Keratinocyte (primary cell): ENCODE results near the gene GAB1. TPM values are rescaled to one million over a fixed set of nuclear protein-coding genes. Genes with fewer than 3 reads are reported as not detected.

Experiments used
- DNase-seq: peaks from one replicate; pipeline ENCODE4 v3.0.0-alpha.2; 2011; ENCODE audit warnings: low read depth, missing footprints, low spot score
- FAIRE-seq: peaks from 2 replicates; lab custom pipeline; 2011; peaks lifted over from hg19 to GRCh38; lab: Jason Lieb, UNC
- H2AFZ ChIP-seq: 2 replicates; pipeline ENCODE4 v1.6.0; 2012; ENCODE audit warnings: low read length, control low read depth, inconsistent platforms; ENCODE audit not compliant: control insufficient read depth
- H3K27ac ChIP-seq: 2 replicates; pipeline ENCODE4 v1.5.1; 2011; ENCODE audit warnings: low read length; ENCODE audit not compliant: control insufficient read depth, insufficient read depth
- H3K27me3 ChIP-seq: 3 replicates; pipeline ENCODE4 v1.6.0; 2011; ENCODE audit warnings: low read length; ENCODE audit not compliant: control insufficient read depth, insufficient read depth; ENCODE audit errors: extremely low read depth
- H3K36me3 ChIP-seq, 2 experiments: 2 replicates in 1 of 2; 3 replicates in 1 of 2; pipeline ENCODE4 v1.5.1; 2011; ENCODE audit warnings: low read length in 2 of 2, mild to moderate bottlenecking in 1 of 2; ENCODE audit not compliant: control insufficient read depth in 2 of 2, insufficient read depth in 2 of 2; ENCODE audit errors: extremely low read depth in 1 of 2
- H3K4me1 ChIP-seq: 3 replicates; pipeline ENCODE4 v1.5.1; 2011; ENCODE audit warnings: low read length; ENCODE audit not compliant: control insufficient read depth, insufficient read depth; ENCODE audit errors: extremely low read depth
- H3K4me2 ChIP-seq: 3 replicates; pipeline ENCODE4 v1.6.0; 2011; ENCODE audit warnings: low read depth, low read length; ENCODE audit not compliant: control insufficient read depth, insufficient read depth; ENCODE audit errors: extremely low read depth
- H3K4me3 ChIP-seq, 3 experiments: fragments of 200-600 bp in 1 of 3; sonication (generic) in 1 of 3; 2 replicates in 2 of 3; 3 replicates in 1 of 3; pipeline ENCODE4 v1.5.1; 2011 to 2016; ENCODE audit warnings: low read length in 3 of 3, mild to moderate bottlenecking in 3 of 3, control low read depth in 2 of 3, inconsistent platforms in 1 of 3, low read depth in 1 of 3, mixed read lengths in 1 of 3, mixed run types in 1 of 3, moderate library complexity in 1 of 3; ENCODE audit not compliant: control insufficient read depth in 2 of 3, insufficient read depth in 2 of 3; ENCODE audit errors: extremely low read depth in 1 of 3
- H3K79me2 ChIP-seq: 2 replicates; pipeline ENCODE4 v1.6.0; 2012; ENCODE audit warnings: low read length; ENCODE audit not compliant: control insufficient read depth, insufficient read depth
- H3K9ac ChIP-seq: 3 replicates; pipeline ENCODE4 v1.6.0; 2011; ENCODE audit warnings: low read length; ENCODE audit not compliant: control insufficient read depth, insufficient read depth; ENCODE audit errors: extremely low read depth
- H3K9me1 ChIP-seq: 3 replicates; pipeline ENCODE4 v1.6.0; 2011; ENCODE audit warnings: low read length; ENCODE audit not compliant: control insufficient read depth, insufficient read depth; ENCODE audit errors: extremely low read depth
- H3K9me3 ChIP-seq: 2 replicates; pipeline ENCODE4 v1.5.1; 2012; ENCODE audit warnings: low read depth, low read length; ENCODE audit not compliant: control insufficient read depth
- H4K20me1 ChIP-seq: 3 replicates; pipeline ENCODE4 v1.6.0; 2011; ENCODE audit warnings: low read length; ENCODE audit not compliant: control insufficient read depth, insufficient read depth; ENCODE audit errors: extremely low read depth
- CTCF ChIP-seq, 3 experiments: IDR thresholded peaks in 1 of 3; conservative IDR thresholded peaks in 1 of 3; optimal IDR thresholded peaks in 1 of 3; 2 replicates in 2 of 3; 3 replicates in 1 of 3; pipeline versions ENCODE3 to v1.5.1; 2011; ENCODE audit warnings: low read length in 3 of 3, mild to moderate bottlenecking in 3 of 3, moderate library complexity in 2 of 3, control low read depth in 1 of 3, inconsistent platforms in 1 of 3; ENCODE audit not compliant: insufficient read depth in 2 of 3; ENCODE audit errors: extremely low read depth in 1 of 3
- EZH2 ChIP-seq: IDR thresholded peaks from one replicate; pipeline ENCODE4 v1.6.1; 2012; ENCODE audit warnings: inconsistent platforms, mild to moderate bottlenecking, low read length, moderate library complexity
- dilution Hi-C: fragments of 300-500 bp; cut with MboI; formaldehyde crosslinking; loops from one replicate; pipeline ENCODE4 v1.7.0; 2020; ENCODE audit warnings: low sequenced_read_pairs; ENCODE audit not compliant: extremely low pct_ligation_motif_present
- polyA plus RNA-seq, 5 experiments: library from polyadenylated mRNA; depleted of rRNA in 3 of 5; stranded (reverse) in 3 of 5; stranded (forward) in 1 of 5; unstranded in 1 of 5; fragments of >200 nt; gene quantifications; 1 replicate in 1 of 5; 2 replicates in 3 of 5; 3 replicates in 1 of 5; pipeline versions ENCODE4 v1.2.1 to v1.2.3, GENCODE V29; 2011 to 2012; ENCODE audit warnings: missing spikeins in 2 of 5, low read depth in 1 of 5, low replicate concordance in 1 of 5

Gene GAB1
- polyA plus RNA-seq, 1 donor (not counting 4 experiments of a cell fraction or from before 2014, with no cell fraction given): 11.0 TPM

GRCh38 chr4:143486314-143486713, 149.6 kb downstream of the GAB1 start:
- Histone ChIP-seq H3K27me3 (no peaks in the 10 kb centered on the region), H4K20me1 (no peaks in the 10 kb centered on the region), H3K4me3 (no peak overlapping the region), H3K9me3 (no peaks in the 10 kb centered on the region), H2AFZ (no peak overlapping the region), H3K36me3 (no peaks in the 10 kb centered on the region), H3K9ac (no peak overlapping the region), H3K79me2 (no peaks in the 10 kb centered on the region), H3K9me1 (no peaks in the 10 kb centered on the region), H3K4me1 (no peaks in the 10 kb centered on the region), H3K4me2 (no peak overlapping the region), H3K27ac (no peak overlapping the region)
- dilution Hi-C loops: no loop called here
- no peak for FAIRE-seq
- TF ChIP-seq CTCF (optimal IDR thresholded peaks at IDR 0.05 in 1 of 3, IDR thresholded peaks at IDR 0.05 in 1 of 3, conservative IDR thresholded peaks at IDR 0.05 in 1 of 3; ENCODE audit: extremely low read depth in 1 of 3, insufficient read depth in 2 of 3, low read length in 3 of 3): no peak
- no peak for TF ChIP-seq EZH2
- DNase-seq: no peak

GRCh38 chr4:143488687-143489086, 152.0 kb downstream of the GAB1 start:
- Histone ChIP-seq H3K79me2 (no peaks in the 10 kb centered on the region), H3K36me3 (no peaks in the 10 kb centered on the region), H3K9me3 (no peaks in the 10 kb centered on the region), H3K9ac (no peak overlapping the region), H3K9me1 (no peaks in the 10 kb centered on the region), H3K27ac (no peak overlapping the region), H3K4me3 (no peak overlapping the region), H2AFZ (no peak overlapping the region), H4K20me1 (no peaks in the 10 kb centered on the region), H3K27me3 (no peaks in the 10 kb centered on the region), H3K4me1 (no peaks in the 10 kb centered on the region), H3K4me2 (no peak overlapping the region)
- FAIRE-seq (no peak), DNase-seq (no peak)
- dilution Hi-C loops: no loop called here
- TF ChIP-seq EZH2 (no peak), CTCF (optimal IDR thresholded peaks at IDR 0.05 in 1 of 3, IDR thresholded peaks at IDR 0.05 in 1 of 3, conservative IDR thresholded peaks at IDR 0.05 in 1 of 3; ENCODE audit: extremely low read depth in 1 of 3, insufficient read depth in 2 of 3, low read length in 3 of 3) (no peak)
